ENCODE results near the gene HAUS2. TPM values are rescaled to one million over a fixed set of nuclear protein-coding genes. Genes with fewer than 3 reads are reported as not detected.

Gene HAUS2
- total RNA-seq, 2 donors from 2014 or later, result 21.5 to 23.0 TPM

GRCh38 chr15:42582569-42583375 is 34.1 kb downstream of the HAUS2 start:
- DNase-seq (ENCODE audit: low spot score), result no peak
- peak overlapping the region; percentile 21 to 32 for H3K4me3 ChIP-seq
- peaks cover 9% of the 10 kb centered on the region for H3K36me3 ChIP-seq
- peak overlapping the region; percentile 80 for H3K27ac ChIP-seq
- TF ChIP-seq CTCF (IDR thresholded peaks at IDR 0.05), result no peak
- H3K9me3 ChIP-seq, result no peaks in the 10 kb centered on the region
- no peaks in the 10 kb centered on the region for H3K27me3 ChIP-seq
- peaks cover 0 to 65% of the 10 kb centered on the region in 2 donors for H3K4me1 ChIP-seq

- H3K4me1 ChIP-seq, result peaks cover 0 to 53% of the 10 kb centered on the region in 2 donors
- no peak for DNase-seq (ENCODE audit: low spot score)
Observed at GRCh38 chr15:42584031-42584765, 35.6 kb downstream of the HAUS2 start.

GRCh38 chr15:42590619-42591237 is 42.1 kb downstream of the HAUS2 start:
- Histone ChIP-seq H3K36me3 (peaks cover 8% of the 10 kb centered on the region), H3K27me3 (no peaks in the 10 kb centered on the region), H3K27ac (no peak overlapping the region), H3K4me3 (no peak overlapping the region), H3K4me1 (peaks cover 0 to 44% of the 10 kb centered on the region in 2 donors), H3K9me3 (no peaks in the 10 kb centered on the region)
- TF ChIP-seq CTCF (IDR thresholded peaks at IDR 0.05), result no peak
- no peak for DNase-seq (ENCODE audit: low spot score)

More at GRCh38 chr15:42584031-42584765, 35.6 kb downstream of the HAUS2 start:
- Histone ChIP-seq H3K9me3 (no peaks in the 10 kb centered on the region), H3K27me3 (no peaks in the 10 kb centered on the region), H3K4me3 (peak overlapping the region; percentile 21 to 32), H3K36me3 (peaks cover 9% of the 10 kb centered on the region), H3K27ac (peak overlapping the region; percentile 80)
- TF ChIP-seq CTCF (IDR thresholded peaks at IDR 0.05), result no peak

GRCh38 chr15:42591238-42591934 is 42.7 kb downstream of the HAUS2 start:
- Histone ChIP-seq H3K27me3 (no peaks in the 10 kb centered on the region), H3K27ac (no peak overlapping the region), H3K4me1 (peaks cover 0 to 50% of the 10 kb centered on the region in 2 donors), H3K9me3 (no peaks in the 10 kb centered on the region), H3K36me3 (peaks cover 2% of the 10 kb centered on the region), H3K4me3 (no peak overlapping the region)
- TF ChIP-seq CTCF (IDR thresholded peaks at IDR 0.05), result peak in 1 of 2 donors; percentile 45
- DNase-seq (ENCODE audit: low spot score), result no peak

- H3K4me3 ChIP-seq, result no peak overlapping the region
- no peaks in the 10 kb centered on the region for H3K9me3 ChIP-seq
- peak overlapping the region; percentile 66 to 81 for H3K27ac ChIP-seq
- no peaks in the 10 kb centered on the region for H3K36me3 ChIP-seq
- DNase-seq (ENCODE audit: low spot score), result no peak
- H3K27me3 ChIP-seq, result no peaks in the 10 kb centered on the region
- peaks cover 0 to 57% of the 10 kb centered on the region in 2 donors for H3K4me1 ChIP-seq
- no peak for TF ChIP-seq CTCF (IDR thresholded peaks at IDR 0.05)
Observed at GRCh38 chr15:42592716-42593115, 44.1 kb downstream of the HAUS2 start.

Measured in right atrium auricular region (tissue), 2 donors.